Astrocyte (in vitro differentiated cells and primary cell): Measurements from ENCODE around the gene TAP1. TPM values are rescaled to one million over a fixed set of nuclear protein-coding genes. Genes with fewer than 3 reads are reported as not detected.

ENCODE experiments used
- DNase-seq: peaks from one replicate; pipeline ENCODE4 v3.0.0-alpha.2; 2010; ENCODE audit warnings: low read depth
- FAIRE-seq: peaks from 2 replicates; lab custom pipeline; 2011; peaks lifted over from hg19 to GRCh38; lab: Jason Lieb, UNC
- H2AFZ ChIP-seq: 2 replicates; pipeline ENCODE4 v1.6.0; 2012; ENCODE audit warnings: low read depth, low read length, inconsistent platforms
- H3K27ac ChIP-seq: 2 replicates; pipeline ENCODE4 v1.5.1; 2011; ENCODE audit warnings: low read depth, low read length, inconsistent platforms
- H3K27me3 ChIP-seq: 2 replicates; pipeline ENCODE4 v1.6.0; 2011; ENCODE audit warnings: low read length, inconsistent platforms; ENCODE audit not compliant: insufficient read depth
- H3K36me3 ChIP-seq: 2 replicates; pipeline ENCODE4 v1.5.1; 2011; ENCODE audit warnings: low read length, inconsistent platforms; ENCODE audit not compliant: insufficient read depth
- H3K4me1 ChIP-seq: 2 replicates; pipeline ENCODE4 v1.5.1; 2011; ENCODE audit warnings: low read length, inconsistent platforms; ENCODE audit not compliant: insufficient read depth
- H3K4me2 ChIP-seq: 2 replicates; pipeline ENCODE4 v1.6.0; 2012; ENCODE audit warnings: low read length, inconsistent platforms
- H3K4me3 ChIP-seq: 2 replicates; pipeline ENCODE4 v1.5.1; 2011; ENCODE audit warnings: low read depth, mild to moderate bottlenecking, low read length, inconsistent platforms; ENCODE audit not compliant: insufficient read depth
- H3K79me2 ChIP-seq: 2 replicates; pipeline ENCODE4 v1.6.0; 2012; ENCODE audit warnings: mild to moderate bottlenecking, low read length, inconsistent platforms; ENCODE audit not compliant: insufficient read depth
- H3K9ac ChIP-seq: 2 replicates; pipeline ENCODE4 v1.6.0; 2012; ENCODE audit warnings: mild to moderate bottlenecking, low read length, inconsistent platforms
- H3K9me3 ChIP-seq: 2 replicates; pipeline ENCODE4 v1.5.1; 2012; ENCODE audit warnings: low read depth, mild to moderate bottlenecking, low read length, inconsistent platforms; ENCODE audit not compliant: insufficient read depth
- H4K20me1 ChIP-seq: 2 replicates; pipeline ENCODE4 v1.6.0; 2012; ENCODE audit warnings: low read length, inconsistent platforms; ENCODE audit not compliant: insufficient read depth
- H3K27ac Mint-ChIP-seq: one replicate; pipeline ENCODE4 v1.8.0; 2021; ENCODE audit warnings: mild to moderate bottlenecking, mixed read lengths; ENCODE audit not compliant: unreplicated experiment
- H3K27me3 Mint-ChIP-seq: one replicate; pipeline ENCODE4 v1.8.0; 2021; ENCODE audit warnings: low read depth, mixed read lengths; ENCODE audit not compliant: unreplicated experiment
- H3K36me3 Mint-ChIP-seq: one replicate; pipeline ENCODE4 v1.8.0; 2021; ENCODE audit warnings: low read depth, mixed read lengths; ENCODE audit not compliant: unreplicated experiment
- H3K4me1 Mint-ChIP-seq: one replicate; pipeline ENCODE4 v1.8.0; 2021; ENCODE audit warnings: low read depth, mixed read lengths; ENCODE audit not compliant: unreplicated experiment
- H3K4me3 Mint-ChIP-seq: one replicate; pipeline ENCODE4 v1.8.0; 2021; ENCODE audit warnings: mild to moderate bottlenecking, moderate library complexity, mixed read lengths; ENCODE audit not compliant: unreplicated experiment
- H3K9me3 Mint-ChIP-seq: one replicate; pipeline ENCODE4 v1.8.0; 2021; ENCODE audit warnings: mild to moderate bottlenecking, mixed read lengths; ENCODE audit not compliant: unreplicated experiment
- EZH2 ChIP-seq: IDR thresholded peaks from 2 replicates; pipeline ENCODE4 v1.6.1; 2012; ENCODE audit warnings: mild to moderate bottlenecking, low read length, inconsistent platforms; ENCODE audit not compliant: insufficient read depth
- total RNA-seq: library from RNA; stranded (reverse); gene quantifications from 2 replicates; pipeline ENCODE4 v1.2.1, GENCODE V29; 2021
- TF ChIP-seq, protein P1 (sequence below): IDR thresholded peaks from 2 replicates; pipeline ENCODE4 v1.5.1; 2011; ENCODE audit warnings: low read depth, mild to moderate bottlenecking, inconsistent platforms, low read length, moderate library complexity; ENCODE audit not compliant: insufficient read depth

Gene TAP1
- total RNA-seq, 1 donor from 2014 or later, result 135 TPM

GRCh38 chr6:32855467-32856174 is 2.1 kb upstream of the TAP1 start:
- H3K27ac ChIP-seq, result no peak overlapping the region
- Mint-ChIP-seq H3K4me1 (peaks cover 11% of the 10 kb centered on the region), H3K27ac (no peak overlapping the region), H3K9me3 (peaks cover 2% of the 10 kb centered on the region), H3K27me3 (peaks cover 32% of the 10 kb centered on the region), H3K36me3 (peaks cover 21% of the 10 kb centered on the region), H3K4me3 (peak overlapping the region; percentile 96)
- H3K9me3 ChIP-seq, result no peaks in the 10 kb centered on the region
- no peaks in the 10 kb centered on the region for H4K20me1 ChIP-seq
- H3K4me2 ChIP-seq, result no peak overlapping the region
- TF ChIP-seq, protein P1, sequence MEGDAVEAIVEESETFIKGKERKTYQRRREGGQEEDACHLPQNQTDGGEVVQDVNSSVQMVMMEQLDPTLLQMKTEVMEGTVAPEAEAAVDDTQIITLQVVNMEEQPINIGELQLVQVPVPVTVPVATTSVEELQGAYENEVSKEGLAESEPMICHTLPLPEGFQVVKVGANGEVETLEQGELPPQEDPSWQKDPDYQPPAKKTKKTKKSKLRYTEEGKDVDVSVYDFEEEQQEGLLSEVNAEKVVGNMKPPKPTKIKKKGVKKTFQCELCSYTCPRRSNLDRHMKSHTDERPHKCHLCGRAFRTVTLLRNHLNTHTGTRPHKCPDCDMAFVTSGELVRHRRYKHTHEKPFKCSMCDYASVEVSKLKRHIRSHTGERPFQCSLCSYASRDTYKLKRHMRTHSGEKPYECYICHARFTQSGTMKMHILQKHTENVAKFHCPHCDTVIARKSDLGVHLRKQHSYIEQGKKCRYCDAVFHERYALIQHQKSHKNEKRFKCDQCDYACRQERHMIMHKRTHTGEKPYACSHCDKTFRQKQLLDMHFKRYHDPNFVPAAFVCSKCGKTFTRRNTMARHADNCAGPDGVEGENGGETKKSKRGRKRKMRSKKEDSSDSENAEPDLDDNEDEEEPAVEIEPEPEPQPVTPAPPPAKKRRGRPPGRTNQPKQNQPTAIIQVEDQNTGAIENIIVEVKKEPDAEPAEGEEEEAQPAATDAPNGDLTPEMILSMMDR, result no peak
- no peak for TF ChIP-seq EZH2
- no peak overlapping the region for H3K4me3 ChIP-seq
- DNase-seq (no peak), FAIRE-seq (no peak)
- no peak overlapping the region for H2AFZ ChIP-seq
- H3K4me1 ChIP-seq, result peaks cover 8% of the 10 kb centered on the region
- H3K27me3 ChIP-seq, result peaks cover 5% of the 10 kb centered on the region
- no peak overlapping the region for H3K9ac ChIP-seq
- H3K36me3 ChIP-seq, result no peaks in the 10 kb centered on the region
- peaks cover 10% of the 10 kb centered on the region for H3K79me2 ChIP-seq

GRCh38 chr6:32854376-32855178 is 1.1 kb upstream of the TAP1 start:
- Histone ChIP-seq H3K79me2 (peaks cover 10% of the 10 kb centered on the region), H3K27ac (no peak overlapping the region), H3K4me1 (peaks cover 8% of the 10 kb centered on the region), H4K20me1 (no peaks in the 10 kb centered on the region), H2AFZ (peak overlapping the region; percentile 99), H3K27me3 (peaks cover 5% of the 10 kb centered on the region), H3K4me3 (peak overlapping the region; percentile 92), H3K9me3 (no peaks in the 10 kb centered on the region), H3K4me2 (peak overlapping the region; percentile 99), H3K9ac (peak overlapping the region; percentile 88), H3K36me3 (no peaks in the 10 kb centered on the region)
- DNase-seq (no peak), FAIRE-seq (no peak)
- TF ChIP-seq, protein P1, result no peak
- TF ChIP-seq EZH2, result no peak
- peaks cover 35% of the 10 kb centered on the region for H3K27me3 Mint-ChIP-seq
- H3K27ac Mint-ChIP-seq, result peak overlapping the region; percentile 84
- peaks cover 2% of the 10 kb centered on the region for H3K9me3 Mint-ChIP-seq
- peak overlapping the region; percentile 96 for H3K4me3 Mint-ChIP-seq
- H3K4me1 Mint-ChIP-seq, result peaks cover 11% of the 10 kb centered on the region
- H3K36me3 Mint-ChIP-seq, result peaks cover 29% of the 10 kb centered on the region
